Measurements from ENCODE around the gene STAC3.

- TF ChIP-seq CTCF (IDR thresholded peaks at IDR 0.05) (no peak), POLR2A (IDR thresholded peaks at IDR 0.05) (no peak), POLR2AphosphoS5 (IDR thresholded peaks at IDR 0.05) (no peak)
Observed at GRCh38 chr12:57225680-57226210, 25.2 kb downstream of the STAC3 start.

All from prostate gland (tissue), 2 donors.